ENCODE data around the gene ZSCAN29. TPM values are rescaled to one million over a fixed set of nuclear protein-coding genes. Genes with fewer than 3 reads are reported as not detected.
"Not testable (repeated sequence)": the region's sequence is repeated elsewhere in the genome, so short reads cannot be mapped to it uniquely, and the experiment has no call there.

Gene ZSCAN29
- total RNA-seq, 1 experiment from 2014 or later = 36.3 TPM

DNA sequence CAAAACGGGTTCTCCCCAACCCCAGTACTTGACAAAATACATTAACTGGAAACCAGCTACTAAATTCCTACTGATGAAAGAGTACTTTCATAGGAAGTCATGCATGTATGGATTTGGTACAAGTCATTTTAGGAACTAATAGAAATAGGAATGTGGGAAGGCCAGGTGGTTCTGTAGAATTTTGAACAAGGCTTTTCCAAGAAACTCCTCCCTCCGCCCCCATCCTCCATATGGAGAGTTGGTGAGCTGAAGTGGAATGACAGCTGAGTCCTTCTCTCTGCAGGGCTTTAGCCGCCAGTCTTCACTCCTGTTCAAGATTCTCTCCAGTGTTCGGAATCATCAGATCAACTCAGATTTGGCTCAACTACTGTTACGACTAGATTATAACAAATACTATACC lies 33.3 kb upstream of the ZSCAN29 start:
- CTCF ChIA-PET = no interaction called here
- Histone ChIP-seq H3K36me3 (ENCODE audit: low read depth) (peaks cover 7% of the 10 kb centered on the region; the same call in 1 of the 2 replicates), H3K9me3 (ENCODE audit: insufficient read depth, low read depth) (no peaks in the 10 kb centered on the region), H3K9me2 (ENCODE audit: insufficient read depth) (no peaks in the 10 kb centered on the region), H3K4me2 (no peak overlapping the region), H2AFZ (no peak overlapping the region), H3K4me1 (replicated peaks; ENCODE audit: insufficient read depth) (no peaks in the 10 kb centered on the region), H3F3A (ENCODE audit: insufficient read depth, low read depth) (peaks cover 10% of the 10 kb centered on the region; the same call in 1 of the 2 replicates), H4K20me1 (ENCODE audit: insufficient read depth) (no peaks in the 10 kb centered on the region), H3K4me3 (no peak overlapping the region), H3K27ac (no peak overlapping the region), H3K79me2 (ENCODE audit: low read depth) (no peaks in the 10 kb centered on the region), H3K27me3 (ENCODE audit: insufficient read depth, low read depth) (no peaks in the 10 kb centered on the region)
- no peak for DNase-seq
- POLR2A ChIA-PET (ENCODE audit: unreplicated experiment) = no interaction called here
- intact Hi-C loops (cut with micrococcal nuclease; ENCODE audit: unreplicated experiment) = no loop called here
- TF ChIP-seq, protein P1, sequence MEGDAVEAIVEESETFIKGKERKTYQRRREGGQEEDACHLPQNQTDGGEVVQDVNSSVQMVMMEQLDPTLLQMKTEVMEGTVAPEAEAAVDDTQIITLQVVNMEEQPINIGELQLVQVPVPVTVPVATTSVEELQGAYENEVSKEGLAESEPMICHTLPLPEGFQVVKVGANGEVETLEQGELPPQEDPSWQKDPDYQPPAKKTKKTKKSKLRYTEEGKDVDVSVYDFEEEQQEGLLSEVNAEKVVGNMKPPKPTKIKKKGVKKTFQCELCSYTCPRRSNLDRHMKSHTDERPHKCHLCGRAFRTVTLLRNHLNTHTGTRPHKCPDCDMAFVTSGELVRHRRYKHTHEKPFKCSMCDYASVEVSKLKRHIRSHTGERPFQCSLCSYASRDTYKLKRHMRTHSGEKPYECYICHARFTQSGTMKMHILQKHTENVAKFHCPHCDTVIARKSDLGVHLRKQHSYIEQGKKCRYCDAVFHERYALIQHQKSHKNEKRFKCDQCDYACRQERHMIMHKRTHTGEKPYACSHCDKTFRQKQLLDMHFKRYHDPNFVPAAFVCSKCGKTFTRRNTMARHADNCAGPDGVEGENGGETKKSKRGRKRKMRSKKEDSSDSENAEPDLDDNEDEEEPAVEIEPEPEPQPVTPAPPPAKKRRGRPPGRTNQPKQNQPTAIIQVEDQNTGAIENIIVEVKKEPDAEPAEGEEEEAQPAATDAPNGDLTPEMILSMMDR (conservative IDR thresholded peaks at IDR 0.05) = no peak
- TF ChIP-seq EZH2 (IDR thresholded peaks at IDR 0.05; ENCODE audit: low read depth) = no peak
- no TSS peak for BruUV-seq (replicated peaks)

DNA sequence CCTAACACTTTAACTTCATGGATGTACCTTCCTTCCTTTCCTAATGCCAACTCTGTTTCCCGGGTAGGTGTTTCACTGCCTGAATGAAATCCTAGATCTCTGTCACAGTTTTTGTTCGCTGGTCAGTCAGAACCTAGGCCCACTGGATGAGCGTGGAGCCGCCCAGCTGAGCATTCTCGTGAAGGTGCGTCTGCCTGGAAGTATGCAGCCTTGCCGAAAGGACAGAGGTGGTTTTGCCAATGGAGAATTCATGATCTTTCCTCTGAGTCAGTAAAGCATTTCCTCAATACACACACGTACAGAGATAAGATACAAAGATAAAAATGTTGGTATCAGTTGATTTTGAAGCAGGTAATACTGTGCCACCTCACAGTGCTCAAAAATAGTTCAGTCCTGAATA lies 32.8 kb upstream of the ZSCAN29 start:
- DNase-seq = no peak
- CTCF ChIA-PET = no interaction called here
- Histone ChIP-seq H3K9me3 (ENCODE audit: insufficient read depth, low read depth) (no peaks in the 10 kb centered on the region), H3K27ac (no peak overlapping the region), H3K4me2 (no peak overlapping the region), H4K20me1 (ENCODE audit: insufficient read depth) (no peaks in the 10 kb centered on the region), H3K4me3 (no peak overlapping the region), H3K79me2 (ENCODE audit: low read depth) (no peaks in the 10 kb centered on the region), H3K4me1 (replicated peaks; ENCODE audit: insufficient read depth) (no peaks in the 10 kb centered on the region), H3K27me3 (ENCODE audit: insufficient read depth, low read depth) (no peaks in the 10 kb centered on the region), H3F3A (ENCODE audit: insufficient read depth, low read depth) (peaks cover 10% of the 10 kb centered on the region; the same call in 1 of the 2 replicates), H3K36me3 (ENCODE audit: low read depth) (peaks cover 3% of the 10 kb centered on the region), H2AFZ (no peak overlapping the region), H3K9me2 (ENCODE audit: insufficient read depth) (no peaks in the 10 kb centered on the region)
- POLR2A ChIA-PET (ENCODE audit: unreplicated experiment) = no interaction called here
- TF ChIP-seq, protein P1 (conservative IDR thresholded peaks at IDR 0.05) = no peak
- no peak for TF ChIP-seq EZH2 (IDR thresholded peaks at IDR 0.05; ENCODE audit: low read depth)
- BruUV-seq (replicated peaks) = no TSS peak
- intact Hi-C loops (cut with micrococcal nuclease; ENCODE audit: unreplicated experiment) = no loop called here

GRCh38 chr15:43402255-43402654 lies 31.4 kb upstream of the ZSCAN29 start:
- no peak overlapping the region for H3K27ac ChIP-seq
- no peak overlapping the region for H3K4me3 ChIP-seq
- DNase-seq = no peak
- intact Hi-C loops (cut with micrococcal nuclease; ENCODE audit: unreplicated experiment) = no loop called here
- ChIA-PET CTCF (no interaction called here), POLR2A (ENCODE audit: unreplicated experiment) (no interaction called here)
- H4K20me1 ChIP-seq (ENCODE audit: insufficient read depth) = no peaks in the 10 kb centered on the region
- H3K36me3 ChIP-seq (ENCODE audit: low read depth) = peaks cover 2% of the 10 kb centered on the region; the same call in 1 of the 2 replicates
- TF ChIP-seq, protein P1 (conservative IDR thresholded peaks at IDR 0.05) = no peak
- TF ChIP-seq EZH2 (IDR thresholded peaks at IDR 0.05; ENCODE audit: low read depth) = no peak
- no peaks in the 10 kb centered on the region for H3K4me1 ChIP-seq (replicated peaks; ENCODE audit: insufficient read depth)
- H3K9me2 ChIP-seq (ENCODE audit: insufficient read depth) = no peaks in the 10 kb centered on the region
- H2AFZ ChIP-seq = no peak overlapping the region
- no TSS peak for BruUV-seq (replicated peaks)
- no peaks in the 10 kb centered on the region for H3K79me2 ChIP-seq (ENCODE audit: low read depth)
- H3F3A ChIP-seq (ENCODE audit: insufficient read depth, low read depth) = peaks cover 7% of the 10 kb centered on the region; the same call in 1 of the 2 replicates
- no peaks in the 10 kb centered on the region for H3K9me3 ChIP-seq (ENCODE audit: insufficient read depth, low read depth)
- H3K4me2 ChIP-seq = no peak overlapping the region
- no peaks in the 10 kb centered on the region for H3K27me3 ChIP-seq (ENCODE audit: insufficient read depth, low read depth)

GRCh38 chr15:43393592-43393991 lies 22.7 kb upstream of the ZSCAN29 start:
- H3K27me3 ChIP-seq (ENCODE audit: insufficient read depth, low read depth); BruUV-seq (replicated peaks); H3K4me3 ChIP-seq; H4K20me1 ChIP-seq (ENCODE audit: insufficient read depth); H3K9me2 ChIP-seq (ENCODE audit: insufficient read depth); H3K27ac ChIP-seq; H3K4me1 ChIP-seq (replicated peaks; ENCODE audit: insufficient read depth); intact Hi-C loops (cut with micrococcal nuclease; ENCODE audit: unreplicated experiment); H3K9me3 ChIP-seq (ENCODE audit: insufficient read depth, low read depth); H3K4me2 ChIP-seq; H2AFZ ChIP-seq; POLR2A ChIA-PET (ENCODE audit: unreplicated experiment); CTCF ChIA-PET; H3K36me3 ChIP-seq (ENCODE audit: low read depth); DNase-seq; H3K79me2 ChIP-seq (ENCODE audit: low read depth); H3F3A ChIP-seq (ENCODE audit: insufficient read depth, low read depth): not testable (repeated sequence)

All from PC-9 (cell line).